ENCODE results near the gene PRR14. TPM values are rescaled to one million over a fixed set of nuclear protein-coding genes. Genes with fewer than 3 reads are reported as not detected.

Gene PRR14
- total RNA-seq, 3 donors from 2014 or later (not counting 1 experiment from before 2014, with no cell fraction given) = 81.0 to 110 (median 101) TPM

DNA sequence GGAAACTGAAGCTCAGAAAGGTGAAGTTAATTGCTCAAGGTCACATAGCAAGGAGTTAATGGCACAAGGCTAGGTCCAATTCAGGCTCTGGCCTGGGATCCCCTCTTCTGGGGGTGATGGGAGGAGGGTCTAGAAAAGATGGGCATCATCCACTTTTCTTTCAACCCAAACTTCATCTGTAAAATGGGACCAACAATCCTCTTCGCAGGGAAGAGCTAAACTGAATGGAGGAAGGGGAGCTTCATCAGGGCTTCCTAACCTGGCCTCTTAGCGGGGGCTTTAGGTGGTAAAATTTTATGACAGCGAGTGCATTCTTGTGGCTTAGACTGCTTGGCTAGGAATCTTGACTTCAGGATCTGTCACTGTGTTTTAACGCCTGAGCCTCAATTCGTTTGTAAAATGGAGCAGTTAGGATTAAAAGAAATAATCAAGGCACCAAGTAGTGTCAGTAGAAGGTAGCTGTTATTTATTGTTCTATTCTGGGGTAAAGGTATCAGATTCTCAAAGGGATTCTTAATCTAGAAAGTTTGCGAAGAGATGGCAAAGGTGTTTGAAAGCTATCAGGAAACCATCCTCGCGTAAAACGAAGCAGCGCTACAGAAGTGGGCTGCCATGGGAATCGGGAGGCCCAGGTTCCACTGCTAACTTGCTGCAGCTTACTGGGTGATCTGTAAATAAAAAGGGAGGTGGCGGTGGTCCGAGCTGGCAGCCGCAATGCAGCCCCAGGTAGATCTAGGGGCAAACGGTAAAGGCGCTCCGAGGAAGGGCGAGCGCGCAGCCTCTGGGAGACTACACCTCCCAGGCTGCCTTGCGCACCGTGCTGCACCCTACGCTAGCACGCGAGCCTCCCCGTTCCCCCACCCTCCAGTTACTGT is 46.7 kb downstream of the PRR14 start:
- H3K27ac ChIP-seq (ENCODE audit: low read length) = peak overlapping the region; percentile 99
- ATAC-seq = peak; percentile 82 to 94 (median 86)
- H3K36me3 ChIP-seq (ENCODE audit: control insufficient read depth, insufficient read depth, low read length) = peaks cover 21% of the 10 kb centered on the region
- H3K36me3 Mint-ChIP-seq = no peaks in the 10 kb centered on the region
- WGBS (ENCODE audit: insufficient coverage) = 15% methylated on average over 26 of the region's 26 CpGs
- H3K4me3 ChIP-seq (ENCODE audit: low read length) = peak overlapping the region; percentile 89
- no peaks in the 10 kb centered on the region for H3K27me3 ChIP-seq (ENCODE audit: control insufficient read depth, insufficient read depth, low read length)
- H3K4me1 ChIP-seq (ENCODE audit: control insufficient read depth, insufficient read depth, low read length) = peaks cover 26% of the 10 kb centered on the region
- H3K27me3 Mint-ChIP-seq (ENCODE audit: low read depth in 2 of 2) = no peaks in the 10 kb centered on the region
- H3K9me3 Mint-ChIP-seq = no peaks in the 10 kb centered on the region
- TF ChIP-seq, protein P1, sequence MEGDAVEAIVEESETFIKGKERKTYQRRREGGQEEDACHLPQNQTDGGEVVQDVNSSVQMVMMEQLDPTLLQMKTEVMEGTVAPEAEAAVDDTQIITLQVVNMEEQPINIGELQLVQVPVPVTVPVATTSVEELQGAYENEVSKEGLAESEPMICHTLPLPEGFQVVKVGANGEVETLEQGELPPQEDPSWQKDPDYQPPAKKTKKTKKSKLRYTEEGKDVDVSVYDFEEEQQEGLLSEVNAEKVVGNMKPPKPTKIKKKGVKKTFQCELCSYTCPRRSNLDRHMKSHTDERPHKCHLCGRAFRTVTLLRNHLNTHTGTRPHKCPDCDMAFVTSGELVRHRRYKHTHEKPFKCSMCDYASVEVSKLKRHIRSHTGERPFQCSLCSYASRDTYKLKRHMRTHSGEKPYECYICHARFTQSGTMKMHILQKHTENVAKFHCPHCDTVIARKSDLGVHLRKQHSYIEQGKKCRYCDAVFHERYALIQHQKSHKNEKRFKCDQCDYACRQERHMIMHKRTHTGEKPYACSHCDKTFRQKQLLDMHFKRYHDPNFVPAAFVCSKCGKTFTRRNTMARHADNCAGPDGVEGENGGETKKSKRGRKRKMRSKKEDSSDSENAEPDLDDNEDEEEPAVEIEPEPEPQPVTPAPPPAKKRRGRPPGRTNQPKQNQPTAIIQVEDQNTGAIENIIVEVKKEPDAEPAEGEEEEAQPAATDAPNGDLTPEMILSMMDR (IDR thresholded peaks at IDR 0.05) = no peak
- no peak for DNase-seq
- peak overlapping the region; percentile 94 for H3K4me3 Mint-ChIP-seq
- intact Hi-C loops (cut with micrococcal nuclease) = loop anchor here (1.0 to 10.0 kb wide), 4 partner anchors 39 to 225 kb away; partner anchors contain the start of genes FBRS, FBXL19 and PHKG2
- H3K27ac Mint-ChIP-seq = peak overlapping the region; percentile 98 to 100
- peaks cover 36 to 42% of the 10 kb centered on the region in 2 donors for H3K4me1 Mint-ChIP-seq
- H3K9me3 ChIP-seq (ENCODE audit: control insufficient read depth, insufficient read depth, low read length) = no peaks in the 10 kb centered on the region

DNA sequence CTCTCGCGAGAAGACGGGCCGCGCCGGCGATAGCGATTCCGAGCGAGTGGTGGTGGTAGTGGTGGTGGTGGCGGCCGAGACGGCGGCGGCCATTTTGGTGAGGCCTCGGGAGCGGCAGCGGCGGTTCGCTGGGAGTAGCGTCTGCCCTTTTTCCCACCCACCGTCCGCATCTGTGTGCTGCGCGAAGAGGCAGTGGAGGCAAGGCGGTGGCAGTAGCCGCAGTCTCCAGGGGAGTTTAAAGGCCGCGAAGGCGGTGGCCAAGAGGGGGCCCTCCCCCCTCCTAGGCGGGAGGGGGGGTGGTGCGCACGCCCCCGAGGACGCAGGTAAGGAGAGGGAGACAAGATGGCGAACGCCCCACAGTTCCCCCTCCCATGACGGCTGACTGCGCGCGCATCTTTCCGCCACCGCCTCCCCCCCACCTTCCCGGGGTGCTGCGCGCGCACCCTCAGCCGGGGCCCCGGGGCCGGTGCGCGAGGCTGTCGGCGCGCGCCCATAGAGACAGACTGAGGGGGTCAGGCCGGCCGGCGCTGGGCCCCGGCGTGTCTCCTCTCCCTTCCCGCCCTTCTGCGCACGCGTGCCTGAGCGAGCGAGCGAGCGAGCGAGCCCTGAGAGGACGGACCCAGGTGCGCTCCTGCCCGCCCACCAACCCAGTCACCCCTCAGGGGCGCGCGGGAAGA is 47.5 kb downstream of the PRR14 start:
- DNase-seq (peak; percentile 97 to 99), ATAC-seq (peak; percentile 72 to 88 (median 75))
- Mint-ChIP-seq H3K36me3 (no peaks in the 10 kb centered on the region), H3K27ac (peak overlapping the region; percentile 98 to 100), H3K9me3 (no peaks in the 10 kb centered on the region), H3K4me3 (peak overlapping the region; percentile 94), H3K27me3 (ENCODE audit: low read depth in 2 of 2) (no peaks in the 10 kb centered on the region), H3K4me1 (peaks cover 36 to 46% of the 10 kb centered on the region in 2 donors)
- Histone ChIP-seq H3K27ac (ENCODE audit: low read length) (peak overlapping the region; percentile 99), H3K4me1 (ENCODE audit: control insufficient read depth, insufficient read depth, low read length) (peaks cover 26% of the 10 kb centered on the region), H3K27me3 (ENCODE audit: control insufficient read depth, insufficient read depth, low read length) (no peaks in the 10 kb centered on the region), H3K4me3 (ENCODE audit: low read length) (peak overlapping the region; percentile 89), H3K9me3 (ENCODE audit: control insufficient read depth, insufficient read depth, low read length) (no peaks in the 10 kb centered on the region), H3K36me3 (ENCODE audit: control insufficient read depth, insufficient read depth, low read length) (peaks cover 27% of the 10 kb centered on the region)
- TF ChIP-seq, protein P1 (IDR thresholded peaks at IDR 0.05) = no peak
- under 1% methylated on average over 71 of the region's 76 CpGs for WGBS (ENCODE audit: insufficient coverage)
- intact Hi-C loops (cut with micrococcal nuclease) = loop anchor here (1.0 to 10.0 kb wide), 4 partner anchors 40 to 224 kb away; partner anchors contain the start of genes FBRS, FBXL19 and PHKG2

DNA sequence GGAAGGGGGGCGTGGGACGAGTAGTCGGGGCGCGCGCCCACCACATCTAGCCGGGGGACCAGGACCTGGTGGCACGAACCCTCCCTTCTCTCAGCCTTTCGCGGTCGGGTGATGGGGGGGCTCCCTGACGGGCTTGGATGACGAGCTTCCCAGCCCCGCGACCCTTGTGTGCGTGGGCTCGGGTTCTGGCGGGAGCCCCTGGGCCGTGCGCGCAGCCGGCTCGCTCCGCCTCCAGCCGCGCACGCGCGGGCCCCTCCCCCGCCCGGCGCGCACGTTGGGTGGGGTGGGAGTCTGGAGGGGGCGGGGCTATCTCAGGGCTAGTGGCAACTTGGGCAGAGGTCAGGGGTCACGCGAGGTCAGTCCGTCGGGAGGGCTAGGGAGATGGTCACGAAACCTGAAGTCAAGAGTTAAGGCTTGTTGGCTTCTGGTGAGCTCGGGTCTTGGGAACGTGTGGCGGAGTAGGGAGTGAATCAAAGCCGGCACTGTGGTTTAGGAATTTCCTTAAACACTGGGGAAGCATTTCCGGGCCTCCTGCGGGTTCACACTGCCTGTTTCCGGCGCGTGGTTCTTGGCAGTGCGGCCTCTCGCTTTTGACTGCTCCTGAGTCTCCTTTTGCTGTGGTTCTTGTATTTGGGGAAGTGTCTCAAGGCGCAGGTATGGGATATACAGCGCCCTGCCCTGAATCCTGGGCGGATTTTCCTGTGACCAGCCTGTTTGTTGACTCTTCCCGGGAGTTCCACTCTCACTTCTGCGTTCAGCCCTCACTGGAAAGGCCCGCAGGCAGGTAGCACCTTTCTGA is 48.3 kb downstream of the PRR14 start, which contains the start of gene SRCAP:
SRCAP (plus strand) TSS at position 356 of the 799 bp plus-strand sequence. CDS start 1,654 bp downstream, outside the sequence.
- Mint-ChIP-seq H3K27me3 (ENCODE audit: low read depth in 2 of 2) (no peaks in the 10 kb centered on the region), H3K4me1 (peaks cover 31 to 40% of the 10 kb centered on the region in 2 donors), H3K36me3 (no peaks in the 10 kb centered on the region), H3K9me3 (no peaks in the 10 kb centered on the region), H3K27ac (peak within 1 kb of the TSS; percentile 98 to 100), H3K4me3 (peak within 1 kb of the TSS; percentile 94)
- WGBS (ENCODE audit: insufficient coverage) = under 1% methylated on average over 55 of the region's 57 CpGs
- H3K27ac ChIP-seq (ENCODE audit: low read length) = peak within 1 kb of the TSS; percentile 99
- no peaks in the 10 kb centered on the region for H3K9me3 ChIP-seq (ENCODE audit: control insufficient read depth, insufficient read depth, low read length)
- TF ChIP-seq, protein P1 (IDR thresholded peaks at IDR 0.05) = no peak
- H3K36me3 ChIP-seq (ENCODE audit: control insufficient read depth, insufficient read depth, low read length) = peaks cover 32% of the 10 kb centered on the region
- ATAC-seq = peak; percentile 24 to 48 (median 31)
- intact Hi-C loops (cut with micrococcal nuclease) = loop anchor here (1.0 to 10.0 kb wide), 4 partner anchors 41 to 223 kb away; partner anchors contain the start of genes FBRS, FBXL19 and PHKG2
- DNase-seq = peak; percentile 74 to 88
- peaks cover 21% of the 10 kb centered on the region for H3K4me1 ChIP-seq (ENCODE audit: control insufficient read depth, insufficient read depth, low read length)
- H3K4me3 ChIP-seq (ENCODE audit: low read length) = peak within 1 kb of the TSS; percentile 89
- no peaks in the 10 kb centered on the region for H3K27me3 ChIP-seq (ENCODE audit: control insufficient read depth, insufficient read depth, low read length)
